OCI-LY3 (cell line): Measurements from ENCODE around the gene WAS.

Source experiments
- H2AFZ ChIP-seq: fragments of 200-600, 300-600 bp; shearing (Covaris generic); 2 replicates; pipeline ENCODE4 v1.6.0; 2014; ENCODE audit warnings: antibody characterized with exemption, low read depth, low read length
- H3K27ac ChIP-seq: fragments of 200-600, 300-600 bp; sonication (generic); 2 replicates; pipeline ENCODE4 v1.5.1; 2014; ENCODE audit warnings: mild to moderate bottlenecking, low read length, moderate library complexity, mixed read lengths
- H3K27me3 ChIP-seq: fragments of 200-600, 300-600 bp; sonication (generic); 2 replicates; pipeline ENCODE4 v1.6.1; 2014; ENCODE audit warnings: low read depth, low read length, mixed read lengths
- H3K36me3 ChIP-seq: fragments of 200-600, 300-600 bp; sonication (generic); replicated peaks from 2 replicates; pipeline ENCODE3; 2014; ENCODE audit warnings: low read depth, low read length, mixed read lengths
- H3K4me1 ChIP-seq: fragments of 300-600, 200-600 bp; sonication (generic); 2 replicates; pipeline ENCODE4 v1.6.1; 2014; ENCODE audit warnings: low read length, mixed read lengths
- H3K4me2 ChIP-seq: fragments of 200-600, 300-600 bp; sonication (generic); 2 replicates; pipeline ENCODE4 v1.6.1; 2014; ENCODE audit warnings: low read length, mixed read lengths
- H3K4me3 ChIP-seq: fragments of 300-600, 200-600 bp; sonication (generic); 2 replicates; pipeline ENCODE4 v1.5.1; 2014; ENCODE audit warnings: antibody characterized with exemption, mild to moderate bottlenecking, low read length, moderate library complexity
- H3K79me2 ChIP-seq: fragments of 300-600, 200-600 bp; shearing (Covaris generic); 2 replicates; pipeline ENCODE4 v1.6.1; 2014; ENCODE audit warnings: mild to moderate bottlenecking, low read length, mixed read lengths
- H3K9ac ChIP-seq: fragments of 300-600, 200-600 bp; shearing (Covaris generic); 2 replicates; pipeline ENCODE4 v1.6.0; 2014; ENCODE audit warnings: mild to moderate bottlenecking, low read length, moderate library complexity
- H3K9me3 ChIP-seq: fragments of 200-600, 300-600 bp; shearing (Covaris generic); 2 replicates; pipeline ENCODE4 v1.6.1; 2014; ENCODE audit warnings: low read length, mixed read lengths; ENCODE audit not compliant: insufficient read depth
- H4K20me1 ChIP-seq: fragments of 200-600, 300-600 bp; sonication (generic); 2 replicates; pipeline ENCODE4 v1.6.1; 2016; ENCODE audit warnings: low read length, mixed read lengths; ENCODE audit not compliant: insufficient read depth
- CTCF ChIP-seq: fragments of 200-600, 300-600 bp; sonication (generic); IDR thresholded peaks from 2 replicates; pipeline ENCODE4 v1.5.1; 2014; ENCODE audit warnings: antibody characterized with exemption, low read length, low read depth
- EZH2phosphoT487 ChIP-seq: fragments of 200-600 bp; shearing (Covaris generic); IDR thresholded peaks from 2 replicates; pipeline ENCODE4 v1.6.1; 2018; ENCODE audit warnings: antibody characterized with exemption, mixed run types, low read depth

WAS gene

DNA sequence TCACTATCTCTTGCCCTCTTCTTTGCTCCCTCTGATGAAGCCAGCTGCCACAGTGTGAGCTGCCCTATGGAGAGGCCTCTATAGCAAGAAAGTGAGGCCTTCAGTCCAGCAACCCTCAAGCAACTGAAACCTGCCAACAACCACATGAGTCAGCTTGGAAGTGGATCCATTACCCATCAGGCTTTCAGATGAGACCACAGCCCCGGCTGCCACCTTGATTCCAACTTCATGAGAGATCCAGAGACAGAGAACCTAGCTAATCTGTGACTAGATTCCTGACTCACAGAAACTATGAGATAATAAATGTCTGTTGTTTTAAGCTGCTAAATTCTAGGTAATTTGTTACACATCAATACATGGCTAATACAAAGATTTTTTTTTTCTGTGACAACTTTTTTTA lies 20.4 kb upstream of the WAS start:
- Histone ChIP-seq H3K9ac (no peak overlapping the region), H3K36me3 (no peaks in the 10 kb centered on the region), H3K4me2 (no peak overlapping the region), H3K4me1 (peaks cover 7% of the 10 kb centered on the region), H3K27me3 (no peaks in the 10 kb centered on the region), H4K20me1 (no peaks in the 10 kb centered on the region), H3K9me3 (no peaks in the 10 kb centered on the region), H3K79me2 (no peaks in the 10 kb centered on the region), H3K4me3 (no peak overlapping the region), H3K27ac (no peak overlapping the region), H2AFZ (no peak overlapping the region)
- TF ChIP-seq CTCF (no peak), EZH2phosphoT487 (no peak)

DNA sequence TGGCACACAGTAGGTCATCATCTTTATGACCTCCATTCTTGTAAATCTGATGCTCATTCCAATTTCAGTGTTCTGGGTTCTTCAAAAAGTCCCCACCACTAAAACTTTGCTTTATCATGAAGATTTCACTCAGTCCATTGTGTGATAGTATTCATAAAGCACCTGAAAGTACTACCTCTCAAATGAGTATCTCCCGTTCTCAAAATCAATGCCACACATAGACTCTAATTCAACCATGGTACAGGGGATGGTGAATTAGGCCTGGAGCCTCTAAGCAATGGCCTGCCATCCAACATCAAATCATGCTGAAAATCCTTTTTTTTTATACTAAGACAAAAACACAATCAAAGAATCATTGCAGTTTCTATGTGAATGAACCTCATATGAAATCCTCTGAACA lies 19.4 kb upstream of the WAS start:
- no peak for TF ChIP-seq CTCF
- TF ChIP-seq EZH2phosphoT487 = no peak
- no peaks in the 10 kb centered on the region for H3K9me3 ChIP-seq
- H3K79me2 ChIP-seq = no peaks in the 10 kb centered on the region
- H4K20me1 ChIP-seq = no peaks in the 10 kb centered on the region
- no peak overlapping the region for H3K9ac ChIP-seq
- H3K4me3 ChIP-seq = no peak overlapping the region
- no peak overlapping the region for H2AFZ ChIP-seq
- H3K27ac ChIP-seq = peak overlapping the region; percentile 42
- peaks cover 7% of the 10 kb centered on the region for H3K4me1 ChIP-seq
- H3K36me3 ChIP-seq = no peaks in the 10 kb centered on the region
- 0 out of 2 replicates have a peak overlapping the region, but pooled peaks have one; percentile 28 for H3K4me2 ChIP-seq
- H3K27me3 ChIP-seq = no peaks in the 10 kb centered on the region

GRCh38 chrX:48665991-48666390 lies 17.6 kb upstream of the WAS start:
- Histone ChIP-seq H3K9ac (no peak overlapping the region), H2AFZ (no peak overlapping the region), H3K27me3 (no peaks in the 10 kb centered on the region), H4K20me1 (no peaks in the 10 kb centered on the region), H3K36me3 (no peaks in the 10 kb centered on the region), H3K79me2 (no peaks in the 10 kb centered on the region), H3K4me2 (no peak overlapping the region), H3K4me1 (peaks cover 7% of the 10 kb centered on the region), H3K9me3 (no peaks in the 10 kb centered on the region), H3K4me3 (no peak overlapping the region), H3K27ac (no peak overlapping the region)
- TF ChIP-seq CTCF = no peak
- no peak for TF ChIP-seq EZH2phosphoT487

DNA sequence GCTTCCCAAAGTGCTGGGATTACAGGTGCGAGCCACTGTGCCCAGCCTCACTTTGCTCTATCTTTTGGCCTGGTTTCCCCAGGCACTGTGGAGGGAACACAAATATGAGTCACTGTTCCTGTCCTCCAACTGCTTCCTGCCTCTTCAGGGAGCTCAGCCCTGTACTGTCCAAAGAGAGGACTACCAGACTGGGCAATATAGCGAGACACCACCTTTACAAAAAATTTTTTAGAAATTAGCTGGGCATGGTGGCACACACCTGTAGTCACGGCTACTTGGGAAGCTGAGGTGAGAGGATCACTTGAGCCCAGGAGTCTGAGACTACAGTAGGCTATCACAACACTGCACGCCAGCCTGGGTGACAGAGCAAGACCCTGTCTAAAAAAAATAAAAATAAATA lies 16.9 kb upstream of the WAS start:
- H3K4me2 ChIP-seq = no peak overlapping the region
- H3K79me2 ChIP-seq = no peaks in the 10 kb centered on the region
- no peaks in the 10 kb centered on the region for H3K9me3 ChIP-seq
- no peaks in the 10 kb centered on the region for H3K36me3 ChIP-seq
- TF ChIP-seq CTCF (no peak), EZH2phosphoT487 (no peak)
- peaks cover 7% of the 10 kb centered on the region for H3K4me1 ChIP-seq
- H3K27me3 ChIP-seq = no peaks in the 10 kb centered on the region
- H3K4me3 ChIP-seq = no peak overlapping the region
- H2AFZ ChIP-seq = no peak overlapping the region
- no peak overlapping the region for H3K9ac ChIP-seq
- H3K27ac ChIP-seq = no peak overlapping the region
- H4K20me1 ChIP-seq = no peaks in the 10 kb centered on the region
